Caco-2 (cell line): ENCODE measurements around the gene IRAK1. TPM values are rescaled to one million over a fixed set of nuclear protein-coding genes. Genes with fewer than 3 reads are reported as not detected.

Experiments used
- BruUV-seq: library from RNA; stranded (reverse); fragments of 400-500 nt; replicated peaks from 2 replicates; lab custom pipeline; 2021; lab: Mats Ljungman, UMichigan
- CTCF ChIA-PET: fragments of 300-600 bp; sonication (Branson Sonifier 250); formaldehyde crosslinking; loops from one replicate; lab custom pipeline; 2022; ENCODE audit warnings: antibody characterized with exemption; lab: Charles Lee
- POLR2A ChIA-PET: fragments of 300-600 bp; sonication (Branson Sonifier 250); formaldehyde crosslinking; loops from one replicate; lab custom pipeline; 2022; ENCODE audit warnings: antibody characterized with exemption; lab: Charles Lee
- DNase-seq, 2 experiments: peaks; one replicate each; pipeline versions ENCODE4 v3.0.0 to v3.0.0-alpha.2; 2020 to 2022
- H3K27me3 ChIP-seq: replicated peaks from 2 replicates; pipeline ENCODE4 v1.6.0; 2011; ENCODE audit warnings: low read length; ENCODE audit not compliant: control insufficient read depth, insufficient read depth
- H3K36me3 ChIP-seq: 2 replicates; pipeline ENCODE4 v1.5.1; 2011; ENCODE audit warnings: low read length; ENCODE audit not compliant: control insufficient read depth, insufficient read depth
- H3K4me1 ChIP-seq: fragments of 250-450 bp; sonication (Bioruptor Pico); 2 replicates; pipeline ENCODE4 v1.5.1; 2020; ENCODE audit warnings: mild to moderate bottlenecking
- H3K4me3 ChIP-seq: 2 replicates; pipeline ENCODE4 v1.5.1; 2011; ENCODE audit warnings: low read depth, mild to moderate bottlenecking, control low read depth, low read length
- H3K9me3 ChIP-seq: fragments of 250-450 bp; sonication (Bioruptor Pico); 2 replicates; pipeline ENCODE4 v1.5.1; 2020; ENCODE audit warnings: mild to moderate bottlenecking, moderate library complexity
- H3K27ac Mint-ChIP-seq: one replicate; pipeline ENCODE4 v1.8.0; 2022; ENCODE audit warnings: mixed read lengths; ENCODE audit not compliant: unreplicated experiment
- H3K27me3 Mint-ChIP-seq: one replicate; pipeline ENCODE4 v1.8.0; 2022; ENCODE audit warnings: mixed read lengths; ENCODE audit not compliant: insufficient read depth, unreplicated experiment
- H3K36me3 Mint-ChIP-seq: one replicate; pipeline ENCODE4 v1.8.0; 2022; ENCODE audit warnings: mild to moderate bottlenecking, mixed read lengths; ENCODE audit not compliant: insufficient read depth, unreplicated experiment
- H3K4me1 Mint-ChIP-seq: one replicate; pipeline ENCODE4 v1.8.0; 2022; ENCODE audit warnings: low read depth, mixed read lengths; ENCODE audit not compliant: unreplicated experiment
- H3K4me3 Mint-ChIP-seq: one replicate; pipeline ENCODE4 v1.8.0; 2022; ENCODE audit warnings: mild to moderate bottlenecking, moderate library complexity, mixed read lengths; ENCODE audit not compliant: unreplicated experiment
- H3K9me3 Mint-ChIP-seq: one replicate; pipeline ENCODE4 v1.8.0; 2022; ENCODE audit warnings: mixed read lengths; ENCODE audit not compliant: unreplicated experiment
- CTCF ChIP-seq, 2 experiments: fragments of 200-600 bp in 1 of 2; IDR thresholded peaks; 1 replicate in 1 of 2; 2 replicates in 1 of 2; pipeline versions ENCODE4 v1.5.1 to v1.8.0; 2011 to 2022; ENCODE audit warnings: antibody characterized with exemption in 1 of 2, control low read depth in 1 of 2, inconsistent platforms in 1 of 2, low read depth in 1 of 2, low read length in 1 of 2, mild to moderate bottlenecking in 1 of 2, moderate library complexity in 1 of 2; ENCODE audit not compliant: insufficient read depth in 1 of 2, severe bottlenecking in 1 of 2, unreplicated experiment in 1 of 2
- intact Hi-C: fragments of 100-400 bp; cut with micrococcal nuclease; formaldehyde crosslinking; loops from one replicate; pipeline ENCODE4 v1.10.0; 2022; ENCODE audit not compliant: unreplicated experiment
- total RNA-seq: library from RNA; stranded (reverse); gene quantifications from 2 replicates; pipeline ENCODE4 v1.2.3, GENCODE V29; 2022

IRAK1 gene
- total RNA-seq, 1 experiment from 2014 or later: 119 TPM

DNA sequence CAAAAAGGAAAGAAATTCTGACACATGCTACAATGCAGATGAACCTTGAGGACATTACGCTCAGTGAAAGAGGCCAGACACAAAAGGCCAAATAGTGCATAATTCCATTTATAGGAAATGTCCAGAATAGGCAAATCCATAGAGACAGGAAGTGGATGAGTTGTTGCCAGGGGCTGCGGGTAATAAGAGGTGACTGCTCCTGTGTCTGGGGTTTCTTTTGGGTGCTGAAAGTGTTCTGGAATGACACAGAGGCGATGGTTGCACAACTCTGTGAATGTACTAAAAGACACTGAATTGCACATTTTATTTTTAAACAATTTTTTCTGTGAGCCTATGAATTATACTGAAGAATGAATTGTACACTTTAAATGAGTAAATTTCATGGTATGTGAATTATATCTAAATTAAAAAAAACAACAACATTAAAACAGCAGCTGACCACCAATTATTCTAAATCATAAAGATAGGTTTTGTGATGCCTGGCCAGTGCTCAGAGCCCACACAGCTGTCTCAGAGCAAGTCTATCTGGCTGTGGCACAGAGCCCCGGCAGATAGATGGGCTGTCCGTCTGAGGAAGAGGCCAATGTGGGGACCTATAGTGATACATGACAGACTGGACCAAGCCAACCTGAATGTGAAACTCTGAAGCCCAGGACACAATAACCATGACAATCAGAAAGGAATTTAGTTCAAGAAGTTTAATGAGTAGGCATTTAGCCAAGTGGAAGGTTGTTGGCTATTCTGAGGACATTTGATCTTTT is 23.5 kb upstream of the IRAK1 start:
- POLR2A ChIA-PET: no interaction called here
- Mint-ChIP-seq H3K4me3 (no peak overlapping the region), H3K27ac (no peak overlapping the region), H3K9me3 (no peaks in the 10 kb centered on the region), H3K36me3 (peaks cover 31% of the 10 kb centered on the region), H3K4me1 (peaks cover 9% of the 10 kb centered on the region), H3K27me3 (no peaks in the 10 kb centered on the region)
- Histone ChIP-seq H3K9me3 (no peaks in the 10 kb centered on the region), H3K4me1 (no peaks in the 10 kb centered on the region), H3K4me3 (no peak overlapping the region), H3K27me3 (no peaks in the 10 kb centered on the region), H3K36me3 (0 out of 2 replicates have a peak, but pooled peaks cover 1% of the 10 kb centered on the region)
- CTCF ChIA-PET: no interaction called here
- intact Hi-C loops: no loop called here
- no peak for DNase-seq
- no TSS peak for BruUV-seq
- TF ChIP-seq CTCF (IDR thresholded peaks at IDR 0.05; ENCODE audit: insufficient read depth in 1 of 2, low read depth in 1 of 2, low read length in 1 of 2, severe bottlenecking in 1 of 2, unreplicated experiment in 1 of 2): no peak

DNA sequence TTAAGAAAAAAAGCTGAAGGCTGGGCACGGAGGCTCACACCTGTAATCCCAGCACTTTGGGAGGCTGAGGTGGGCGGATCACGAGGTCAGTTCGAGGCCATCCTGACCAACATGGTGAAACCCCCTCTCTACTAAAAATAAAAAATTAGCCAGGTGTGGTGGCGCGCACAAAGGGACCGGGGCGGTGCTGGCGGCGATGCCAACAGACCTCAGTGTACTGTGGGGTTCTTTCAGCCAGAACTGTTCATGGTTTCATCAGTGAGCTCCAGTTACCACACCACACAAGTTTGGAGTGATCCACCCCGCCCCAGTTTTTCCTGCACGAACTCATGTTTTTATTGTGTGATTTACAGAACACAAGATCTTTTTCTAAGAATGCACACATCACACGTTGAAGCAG is 21.2 kb upstream of the IRAK1 start:
- H3K27me3 ChIP-seq: no peaks in the 10 kb centered on the region
- H3K9me3 ChIP-seq: no peaks in the 10 kb centered on the region
- no TSS peak for BruUV-seq
- Mint-ChIP-seq H3K9me3 (no peaks in the 10 kb centered on the region), H3K27me3 (no peaks in the 10 kb centered on the region), H3K4me3 (no peak overlapping the region), H3K4me1 (peaks cover 9% of the 10 kb centered on the region), H3K36me3 (peaks cover 27% of the 10 kb centered on the region), H3K27ac (peak overlapping the region; percentile 53)
- TF ChIP-seq CTCF (IDR thresholded peaks at IDR 0.05; ENCODE audit: insufficient read depth in 1 of 2, low read depth in 1 of 2, low read length in 1 of 2, severe bottlenecking in 1 of 2, unreplicated experiment in 1 of 2): no peak
- intact Hi-C loops: no loop called here
- ChIA-PET POLR2A (no interaction called here), CTCF (no interaction called here)
- no peaks in the 10 kb centered on the region for H3K4me1 ChIP-seq
- no peak for DNase-seq
- H3K4me3 ChIP-seq: no peak overlapping the region
- 0 out of 2 replicates have a peak, but pooled peaks cover 1% of the 10 kb centered on the region for H3K36me3 ChIP-seq

- intact Hi-C loops: no loop called here
- Histone ChIP-seq H3K36me3 (0 out of 2 replicates have a peak, but pooled peaks cover 1% of the 10 kb centered on the region), H3K9me3 (no peaks in the 10 kb centered on the region), H3K4me1 (no peaks in the 10 kb centered on the region), H3K4me3 (no peak overlapping the region), H3K27me3 (no peaks in the 10 kb centered on the region)
- H3K27me3 Mint-ChIP-seq: no peaks in the 10 kb centered on the region
- no peak overlapping the region for H3K4me3 Mint-ChIP-seq
- DNase-seq: no peak
- no peaks in the 10 kb centered on the region for H3K9me3 Mint-ChIP-seq
- TF ChIP-seq CTCF (IDR thresholded peaks at IDR 0.05; ENCODE audit: insufficient read depth in 1 of 2, low read depth in 1 of 2, low read length in 1 of 2, severe bottlenecking in 1 of 2, unreplicated experiment in 1 of 2): no peak
- POLR2A ChIA-PET: no interaction called here
- peaks cover 29% of the 10 kb centered on the region for H3K36me3 Mint-ChIP-seq
- H3K27ac Mint-ChIP-seq: peak overlapping the region; percentile 53
- H3K4me1 Mint-ChIP-seq: peaks cover 9% of the 10 kb centered on the region
- CTCF ChIA-PET: interaction anchor here (0.7 kb wide), 1 partner anchor 27 kb away, joined by 3 read pairs; no protein-coding TSS in a partner anchor
- no TSS peak for BruUV-seq
Measured at GRCh38 chrX:154040307-154040756, 20.6 kb upstream of the IRAK1 start.
